Breast epithelium (tissue), 3 donors: ENCODE data around the gene NCBP2L.

Experiments
- POLR2A ChIP-seq: fragments of 450-650 bp; IDR thresholded peaks from one replicate; pipeline ENCODE4 v1.6.1; 2016; ENCODE audit warnings: antibody characterized with exemption, mild to moderate bottlenecking, moderate library complexity
- POLR2AphosphoS5 ChIP-seq, 3 donors: sonication (generic); formaldehyde crosslinking; IDR thresholded peaks; one replicate each; pipeline ENCODE4 v1.6.1; 2017; ENCODE audit warnings: antibody characterized with exemption in 3 of 3
- TF ChIP-seq, protein P1 (sequence below), 3 donors: fragments of 450-650 bp; IDR thresholded peaks; one replicate each; pipeline ENCODE4 v1.5.1; 2016 to 2017; ENCODE audit warnings: antibody characterized with exemption in 3 of 3, mild to moderate bottlenecking in 3 of 3, moderate library complexity in 3 of 3

DNA sequence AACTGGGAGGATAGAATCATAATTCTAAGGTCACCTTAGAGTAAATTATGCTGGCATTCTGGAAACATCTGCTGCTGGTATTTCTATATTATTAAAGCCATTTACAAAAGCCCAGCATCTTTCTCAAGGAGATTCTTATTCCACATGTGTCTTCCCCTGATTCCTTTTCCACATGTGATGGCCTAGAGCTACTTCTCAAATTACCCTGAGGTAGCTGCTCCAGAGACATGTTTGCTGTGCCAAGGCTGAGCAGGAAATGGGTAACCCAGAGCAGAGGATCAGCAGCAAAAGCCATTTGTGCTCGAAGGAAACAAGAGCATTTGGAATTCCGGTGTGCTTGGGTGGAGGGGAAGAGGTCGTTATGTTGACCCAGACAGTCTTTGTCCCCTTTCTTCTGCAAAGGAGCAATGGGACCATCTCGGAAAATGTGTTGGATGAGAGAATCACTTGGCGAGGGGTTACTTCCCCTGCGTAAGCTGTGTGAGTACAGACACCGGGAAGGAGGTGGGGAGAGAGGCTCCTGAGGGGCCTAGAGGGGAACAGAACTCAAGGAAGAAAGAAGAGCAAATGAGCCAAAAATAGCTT is 26.6 kb upstream of the NCBP2L start:
- TF ChIP-seq, protein P1, sequence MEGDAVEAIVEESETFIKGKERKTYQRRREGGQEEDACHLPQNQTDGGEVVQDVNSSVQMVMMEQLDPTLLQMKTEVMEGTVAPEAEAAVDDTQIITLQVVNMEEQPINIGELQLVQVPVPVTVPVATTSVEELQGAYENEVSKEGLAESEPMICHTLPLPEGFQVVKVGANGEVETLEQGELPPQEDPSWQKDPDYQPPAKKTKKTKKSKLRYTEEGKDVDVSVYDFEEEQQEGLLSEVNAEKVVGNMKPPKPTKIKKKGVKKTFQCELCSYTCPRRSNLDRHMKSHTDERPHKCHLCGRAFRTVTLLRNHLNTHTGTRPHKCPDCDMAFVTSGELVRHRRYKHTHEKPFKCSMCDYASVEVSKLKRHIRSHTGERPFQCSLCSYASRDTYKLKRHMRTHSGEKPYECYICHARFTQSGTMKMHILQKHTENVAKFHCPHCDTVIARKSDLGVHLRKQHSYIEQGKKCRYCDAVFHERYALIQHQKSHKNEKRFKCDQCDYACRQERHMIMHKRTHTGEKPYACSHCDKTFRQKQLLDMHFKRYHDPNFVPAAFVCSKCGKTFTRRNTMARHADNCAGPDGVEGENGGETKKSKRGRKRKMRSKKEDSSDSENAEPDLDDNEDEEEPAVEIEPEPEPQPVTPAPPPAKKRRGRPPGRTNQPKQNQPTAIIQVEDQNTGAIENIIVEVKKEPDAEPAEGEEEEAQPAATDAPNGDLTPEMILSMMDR (IDR thresholded peaks at IDR 0.05): no peak
- TF ChIP-seq POLR2AphosphoS5 (IDR thresholded peaks at IDR 0.05): no peak
- TF ChIP-seq POLR2A: no peak
